HG02840 (cell line): ENCODE measurements around the gene ELMO3.

Experiments
- ATAC-seq: cut with Tn5 transposase; IDR thresholded peaks from one replicate; pipeline ENCODE4 v1.9.1; 2021; ENCODE audit warnings: mild to moderate bottlenecking, moderate library complexity, moderate number of reproducible peaks; ENCODE audit not compliant: unreplicated experiment, low FRiP score

The ELMO3 gene

DNA sequence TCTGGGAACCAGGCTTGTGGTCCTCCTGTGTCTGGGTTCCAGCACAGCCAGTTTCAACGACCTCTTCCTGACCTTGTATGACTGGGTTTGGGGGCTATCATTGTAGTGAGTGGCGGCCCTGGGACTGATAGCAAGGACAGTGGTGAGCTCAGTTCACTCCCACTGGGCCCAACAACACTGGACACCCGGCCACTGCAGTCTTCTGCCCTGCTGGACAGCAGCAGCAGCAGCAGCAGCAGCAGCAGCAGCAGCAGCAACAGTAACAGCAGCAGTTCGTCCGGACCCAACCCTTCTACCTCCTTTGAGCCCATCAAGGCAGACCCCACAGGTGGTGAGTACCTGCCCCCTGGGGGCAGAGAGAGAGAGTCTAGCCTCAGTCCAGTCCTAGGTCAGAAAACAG lies 3.3 kb upstream of the ELMO3 start:
- ATAC-seq, result no peak

DNA sequence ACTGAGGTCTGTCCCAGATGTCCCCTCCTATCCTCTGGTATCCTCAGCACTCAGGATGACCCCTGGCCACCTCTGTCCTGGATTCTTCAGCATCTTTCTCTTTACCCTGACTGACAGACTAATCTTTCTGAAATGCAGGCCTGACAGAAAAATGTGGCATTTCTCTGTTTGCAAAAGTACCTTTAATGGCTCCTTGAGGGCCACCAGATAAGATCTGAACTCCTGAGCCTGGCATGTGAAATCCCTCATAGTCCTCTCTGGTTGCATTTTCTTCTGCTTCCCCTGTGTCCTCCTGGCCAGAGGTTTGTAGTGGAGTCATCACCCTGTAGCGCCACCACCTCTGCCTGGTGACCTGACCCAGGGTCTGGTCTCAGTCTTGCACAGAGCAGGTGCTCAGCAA lies 2.0 kb upstream of the ELMO3 start:
- ATAC-seq, result no peak

DNA sequence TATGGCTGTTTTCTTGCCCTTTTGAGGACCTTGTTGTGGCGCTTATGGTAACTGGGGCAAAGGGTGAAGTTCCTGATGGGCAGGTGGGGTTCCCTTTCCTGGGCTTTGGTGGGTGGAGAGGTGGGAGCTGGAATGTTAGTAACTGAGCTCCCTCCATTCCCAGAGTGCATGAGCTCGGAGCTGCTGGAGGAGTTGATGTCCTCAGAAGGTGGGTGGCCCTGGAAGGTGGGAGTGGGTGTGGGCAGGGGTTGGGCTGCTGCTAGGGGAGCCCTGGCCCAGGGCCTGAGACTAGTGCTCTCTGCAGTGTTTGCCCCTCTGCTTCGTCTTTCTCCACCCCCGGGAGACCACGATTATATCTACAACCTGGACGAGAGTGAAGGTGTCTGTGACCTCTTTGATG lies 1.2 kb upstream of the ELMO3 start:
- no peak for ATAC-seq

DNA sequence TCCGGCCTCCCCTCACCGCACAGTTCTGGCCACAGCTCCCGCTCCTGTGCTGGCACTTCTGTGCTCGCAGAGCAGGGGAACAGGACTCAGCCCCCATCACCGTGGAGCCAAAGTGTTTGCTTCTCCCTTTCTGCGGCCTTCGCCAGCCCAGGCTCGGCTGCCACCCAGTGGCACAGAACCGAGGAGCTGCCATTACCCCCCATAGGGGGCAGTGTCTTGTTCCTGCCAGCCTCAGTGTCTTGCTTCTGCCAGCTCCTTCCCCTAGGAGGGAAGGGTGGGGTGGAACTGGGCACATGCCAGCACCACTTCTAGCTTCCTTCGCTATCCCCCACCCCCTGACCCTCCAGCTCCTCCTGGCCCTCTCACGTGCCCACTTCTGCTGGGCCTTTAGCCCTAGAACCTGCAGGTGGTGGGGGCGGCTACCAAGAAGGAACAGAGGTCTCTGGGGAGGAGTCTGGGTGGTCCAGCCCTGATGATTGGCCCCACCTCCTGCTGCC lies 645 bp upstream of the ELMO3 start:
- no peak for ATAC-seq

DNA sequence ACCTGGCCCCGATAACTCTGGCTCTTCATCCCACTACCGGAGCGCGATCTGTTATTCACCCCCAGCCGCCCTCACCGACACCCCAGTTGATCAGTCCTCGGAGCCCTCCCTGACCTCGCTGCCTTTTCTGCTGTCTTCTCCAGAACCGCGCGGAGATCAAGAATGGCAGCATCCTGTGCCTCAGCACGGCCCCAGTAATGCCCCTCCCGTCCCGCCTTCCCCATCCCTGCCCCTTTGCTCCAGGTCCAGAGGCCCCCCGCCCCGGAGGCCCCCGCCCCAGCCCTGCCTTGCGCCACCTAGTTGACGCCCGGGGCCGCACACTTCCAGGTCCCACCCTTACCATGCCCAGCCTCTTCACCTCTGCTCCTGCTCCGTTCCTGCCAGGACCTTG lies 872 bp downstream of the ELMO3 start:
- no peak for ATAC-seq

DNA sequence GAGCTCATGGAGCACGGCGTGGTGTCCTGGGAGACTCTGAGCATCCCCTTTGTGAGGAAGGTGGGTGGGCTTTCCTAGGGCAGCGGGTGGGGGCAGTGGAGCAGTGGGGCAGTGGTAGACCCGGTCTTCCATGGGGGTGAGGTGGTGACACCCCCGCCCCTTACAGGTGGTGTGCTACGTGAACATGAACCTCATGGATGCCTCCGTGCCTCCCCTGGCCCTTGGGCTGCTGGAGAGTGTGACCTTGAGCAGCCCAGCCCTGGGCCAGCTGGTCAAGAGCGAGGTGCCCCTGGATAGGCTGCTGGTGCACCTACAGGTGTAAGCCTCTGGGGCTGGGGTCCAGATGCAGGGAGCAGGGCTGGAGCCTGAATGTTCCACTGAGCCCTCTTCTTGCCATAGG lies 1.6 kb downstream of the ELMO3 start:
- ATAC-seq, result no peak

DNA sequence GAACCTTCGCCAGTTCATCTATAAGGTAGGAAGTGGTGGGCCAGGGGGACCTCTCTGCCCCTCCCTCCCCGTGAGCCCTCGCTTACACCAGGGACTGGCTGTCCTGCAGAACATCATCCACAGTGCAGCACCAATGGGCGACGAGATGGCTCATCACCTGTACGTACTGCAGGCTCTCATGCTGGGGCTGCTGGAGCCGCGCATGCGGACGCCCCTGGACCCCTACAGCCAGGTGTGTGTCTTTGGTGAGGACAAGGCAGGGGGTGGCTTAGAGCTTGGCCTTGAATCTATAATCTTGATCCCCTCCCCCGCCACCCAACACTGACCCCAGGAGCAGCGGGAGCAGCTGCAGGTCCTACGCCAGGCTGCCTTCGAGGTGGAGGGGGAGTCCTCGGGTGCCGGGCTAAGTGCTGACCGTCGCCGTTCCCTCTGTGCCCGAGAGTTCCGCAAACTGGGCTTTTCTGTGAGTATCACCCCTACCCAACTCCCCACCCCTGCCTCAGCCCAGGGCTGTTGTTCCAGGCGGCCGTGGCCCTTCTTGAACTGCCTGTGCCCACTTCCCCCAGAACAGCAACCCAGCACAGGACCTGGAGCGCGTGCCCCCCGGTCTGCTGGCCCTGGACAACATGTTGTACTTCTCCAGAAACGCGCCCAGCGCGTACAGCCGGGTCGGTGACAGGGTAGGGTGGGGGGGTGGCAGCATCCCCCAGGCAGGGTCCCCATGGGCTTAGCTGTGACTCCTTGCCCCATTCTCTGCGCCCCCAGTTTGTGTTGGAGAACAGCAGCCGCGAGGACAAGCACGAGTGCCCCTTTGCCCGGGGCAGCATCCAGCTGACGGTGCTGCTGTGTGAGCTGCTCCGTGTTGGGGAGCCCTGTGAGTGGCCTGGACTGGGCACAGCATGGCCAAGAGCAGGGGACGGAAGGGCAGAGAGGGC lies 2.7 kb downstream of the ELMO3 start:
- no peak for ATAC-seq

DNA sequence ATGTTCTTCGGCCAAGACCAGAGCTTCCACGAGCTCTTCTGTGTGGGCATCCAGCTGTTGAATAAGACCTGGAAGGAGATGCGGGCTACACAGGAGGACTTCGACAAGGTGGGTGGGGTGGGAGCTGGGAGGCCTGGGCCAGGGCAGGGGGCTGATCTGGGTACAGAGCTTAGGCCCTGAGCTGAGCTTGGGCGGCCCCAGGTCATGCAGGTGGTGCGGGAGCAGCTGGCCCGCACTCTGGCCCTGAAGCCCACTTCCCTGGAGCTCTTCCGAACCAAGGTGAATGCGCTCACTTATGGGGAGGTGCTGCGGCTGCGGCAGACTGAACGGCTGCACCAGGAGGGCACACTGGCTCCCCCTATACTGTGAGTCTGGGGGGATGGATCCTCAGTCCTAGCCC lies 3.5 kb downstream of the ELMO3 start:
- no peak for ATAC-seq

DNA sequence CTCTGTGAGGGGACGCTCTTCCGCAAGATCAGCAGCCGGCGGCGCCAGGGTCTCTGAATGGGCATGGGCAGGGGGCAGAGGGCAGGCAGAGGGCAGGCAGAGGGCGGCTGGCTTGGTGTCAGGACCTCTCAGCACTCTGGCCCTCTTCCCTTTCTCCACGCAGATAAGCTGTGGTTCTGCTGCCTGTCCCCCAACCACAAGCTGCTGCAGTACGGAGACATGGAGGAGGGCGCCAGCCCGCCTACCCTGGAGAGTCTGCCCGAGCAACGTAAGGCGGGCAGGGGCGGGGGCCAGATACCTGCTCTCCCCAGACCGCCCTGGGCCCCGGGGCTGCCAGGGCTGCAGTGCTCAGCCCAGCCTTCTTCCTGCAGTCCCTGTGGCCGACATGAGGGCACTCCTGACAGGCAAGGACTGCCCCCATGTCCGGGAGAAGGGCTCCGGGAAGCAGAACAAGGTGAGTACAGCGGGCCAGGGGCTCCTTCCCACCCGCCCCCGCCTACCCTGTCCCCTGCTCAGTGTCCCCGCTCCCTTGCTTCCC lies 4.1 kb downstream of the ELMO3 start:
- ATAC-seq, result no peak

DNA sequence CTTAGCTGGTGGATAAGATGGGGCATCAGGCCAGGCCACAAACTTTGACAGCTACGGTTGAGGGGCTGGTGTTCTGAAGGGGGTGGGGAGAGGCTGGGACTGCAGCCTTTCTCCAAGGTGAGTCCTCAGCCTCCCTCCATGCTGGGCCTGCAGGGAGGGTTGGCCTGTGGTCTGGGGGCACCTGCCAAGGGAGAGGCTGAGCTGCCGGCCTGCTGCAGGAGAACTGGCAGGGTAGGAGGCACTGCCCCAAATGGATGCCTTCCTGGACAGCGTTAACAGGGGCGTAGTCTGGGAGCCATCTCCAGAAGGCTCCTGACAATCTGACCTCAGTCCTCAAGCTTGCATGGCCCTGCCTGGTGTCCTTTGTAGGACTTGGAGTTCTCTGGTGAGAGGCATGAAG lies 5.1 kb downstream of the ELMO3 start:
- no peak for ATAC-seq

DNA sequence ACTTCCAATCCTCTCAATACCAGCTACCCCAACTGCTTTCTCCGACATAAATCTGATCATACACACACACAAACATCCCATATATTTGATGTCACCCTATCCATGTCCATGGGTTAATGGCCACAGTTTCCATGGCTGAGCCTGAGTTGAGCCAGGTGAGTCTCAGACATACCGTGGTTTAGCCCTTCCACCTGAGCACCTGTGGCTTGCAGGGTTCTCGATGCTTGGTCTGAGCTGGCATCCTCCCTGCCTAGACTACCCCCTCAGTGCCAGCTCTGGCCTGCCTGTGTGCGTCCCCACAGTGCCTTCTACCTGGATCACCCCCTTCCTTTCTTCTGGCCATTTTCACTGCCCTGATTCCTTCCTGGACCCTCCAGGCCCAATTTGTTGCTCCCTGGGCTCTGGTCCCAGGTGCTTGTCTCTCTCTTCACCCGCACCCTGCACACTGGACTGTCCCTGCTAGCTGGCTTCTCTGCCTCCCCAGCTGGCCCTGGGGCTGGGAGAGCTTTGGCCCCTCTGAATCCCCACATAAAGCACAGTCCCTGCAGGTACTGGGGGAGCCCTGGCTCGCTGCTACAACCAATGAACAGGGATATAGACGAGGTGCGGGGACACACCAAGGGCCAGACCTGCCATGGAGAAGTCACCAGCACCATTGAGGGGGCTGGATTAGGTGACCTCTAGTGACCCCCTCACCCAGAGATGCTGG lies 7.4 kb downstream of the ELMO3 start:
- ATAC-seq, result no peak

DNA sequence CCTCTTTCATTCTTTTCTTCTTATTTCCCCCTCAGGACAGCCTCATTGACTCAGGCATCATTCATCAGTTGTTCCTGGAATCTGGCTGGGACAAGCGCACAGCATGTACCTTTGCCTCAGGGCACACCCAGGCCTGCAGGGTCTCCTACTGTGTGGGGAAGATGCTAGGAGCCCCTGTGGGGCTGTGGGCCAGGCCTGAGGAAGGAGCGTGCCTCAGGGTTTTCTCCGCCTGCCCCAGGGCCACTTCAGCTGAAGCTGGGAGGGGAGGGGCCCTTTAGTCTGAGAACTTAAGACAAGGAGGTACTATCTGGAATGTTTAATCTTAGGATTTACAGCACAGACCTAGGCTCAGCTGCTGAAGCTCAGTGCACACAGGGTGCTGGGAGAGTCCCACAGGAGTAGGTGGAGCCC lies 7.9 kb downstream of the ELMO3 start:
- ATAC-seq, result no peak

DNA sequence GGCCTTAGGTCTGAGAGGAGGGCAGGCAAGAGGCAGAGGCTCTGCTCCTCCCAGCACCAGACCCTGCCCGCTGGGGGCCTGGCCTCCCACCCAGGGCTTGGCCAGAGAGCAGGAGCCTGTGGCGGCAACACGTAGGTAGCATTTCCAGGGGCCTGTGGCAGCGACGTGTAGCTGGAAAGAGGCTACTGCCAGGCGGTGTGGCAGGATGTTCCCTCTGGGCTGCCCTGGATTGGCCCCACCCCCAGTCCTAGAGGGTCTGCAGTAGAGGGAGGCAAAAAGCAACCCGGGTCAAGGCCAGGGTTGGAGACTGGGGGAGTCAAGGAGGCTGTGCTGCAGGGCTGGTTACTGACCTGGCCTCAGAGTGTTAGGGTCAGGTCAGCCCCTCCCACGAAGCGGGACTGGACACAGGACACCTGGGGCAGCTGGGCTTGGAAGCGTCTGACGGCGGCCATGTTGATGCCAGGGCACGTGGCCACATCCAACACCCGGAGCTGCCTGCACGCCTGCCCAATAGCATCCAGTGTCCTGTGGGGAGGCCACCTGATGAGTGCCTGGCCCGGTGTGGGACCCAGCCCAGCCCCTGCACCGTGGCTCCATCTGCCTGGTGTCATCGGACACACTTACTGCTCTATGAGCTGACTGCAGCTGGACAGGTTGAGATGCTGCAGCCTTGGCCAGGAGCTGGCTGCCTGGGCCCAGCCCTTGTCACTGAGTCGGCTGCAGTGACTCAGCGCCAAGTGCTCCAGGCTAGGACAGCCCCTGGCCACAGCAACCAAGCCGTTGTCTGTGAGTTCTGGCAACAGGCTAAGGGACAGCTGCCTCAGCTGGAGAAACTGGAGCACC lies 8.5 kb downstream of the ELMO3 start:
- no peak for ATAC-seq

DNA sequence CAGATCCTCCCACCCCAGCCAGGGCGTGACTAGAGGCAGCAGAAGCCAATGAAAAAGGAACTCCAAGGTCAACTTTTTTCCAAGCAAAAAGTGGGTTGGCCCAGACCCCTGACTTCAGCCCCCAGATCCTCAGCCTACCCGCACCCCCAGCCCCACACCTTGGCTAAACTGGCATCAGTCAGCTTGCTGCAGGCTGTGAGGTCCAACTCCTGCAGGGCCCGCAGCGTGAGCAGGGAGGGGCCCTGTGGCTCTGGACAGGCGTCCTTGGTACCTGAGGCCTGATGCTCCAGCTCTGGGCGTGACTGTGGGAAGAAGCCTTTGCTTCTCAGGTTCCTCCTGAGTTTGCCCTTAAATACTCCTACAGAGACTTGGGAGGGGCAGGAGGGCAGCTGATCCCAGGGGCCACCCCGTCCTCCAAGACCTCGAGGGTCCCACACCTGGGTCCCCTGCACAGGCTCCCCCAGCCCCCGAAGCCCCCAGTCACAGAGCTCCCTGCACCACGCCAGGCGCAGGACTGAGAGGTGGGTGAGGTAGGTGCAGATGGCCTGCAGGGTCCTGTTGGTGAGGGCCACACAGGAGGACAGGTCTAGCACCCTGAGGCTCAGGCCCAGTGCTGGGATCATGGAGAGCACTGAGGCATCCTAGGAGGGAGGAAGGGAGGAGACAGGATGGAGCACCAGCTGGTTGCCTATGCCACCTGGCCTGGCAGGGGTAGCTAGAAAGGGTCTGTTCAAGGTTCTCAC lies 9.4 kb downstream of the ELMO3 start:
- no peak for ATAC-seq

DNA sequence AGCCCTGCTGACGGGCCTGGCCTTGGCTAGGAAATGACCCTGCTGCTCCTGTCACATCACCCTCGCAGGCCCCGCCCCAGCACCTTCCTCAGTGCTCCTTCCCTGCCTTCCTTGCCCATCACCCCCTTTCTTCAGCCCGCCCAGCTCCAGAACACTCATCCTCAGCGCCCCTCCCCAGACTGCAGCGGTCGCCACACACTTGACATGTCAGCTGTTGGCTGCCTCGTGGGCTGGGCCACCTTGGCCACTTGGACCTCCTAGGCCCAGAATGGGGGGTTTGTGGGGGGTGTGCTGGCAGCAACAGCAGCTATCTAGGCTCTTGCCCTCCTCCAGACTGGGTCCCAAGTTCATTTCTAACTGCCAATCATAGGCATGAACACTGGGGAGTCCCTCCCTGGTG lies 10.6 kb downstream of the ELMO3 start:
- ATAC-seq, result no peak

DNA sequence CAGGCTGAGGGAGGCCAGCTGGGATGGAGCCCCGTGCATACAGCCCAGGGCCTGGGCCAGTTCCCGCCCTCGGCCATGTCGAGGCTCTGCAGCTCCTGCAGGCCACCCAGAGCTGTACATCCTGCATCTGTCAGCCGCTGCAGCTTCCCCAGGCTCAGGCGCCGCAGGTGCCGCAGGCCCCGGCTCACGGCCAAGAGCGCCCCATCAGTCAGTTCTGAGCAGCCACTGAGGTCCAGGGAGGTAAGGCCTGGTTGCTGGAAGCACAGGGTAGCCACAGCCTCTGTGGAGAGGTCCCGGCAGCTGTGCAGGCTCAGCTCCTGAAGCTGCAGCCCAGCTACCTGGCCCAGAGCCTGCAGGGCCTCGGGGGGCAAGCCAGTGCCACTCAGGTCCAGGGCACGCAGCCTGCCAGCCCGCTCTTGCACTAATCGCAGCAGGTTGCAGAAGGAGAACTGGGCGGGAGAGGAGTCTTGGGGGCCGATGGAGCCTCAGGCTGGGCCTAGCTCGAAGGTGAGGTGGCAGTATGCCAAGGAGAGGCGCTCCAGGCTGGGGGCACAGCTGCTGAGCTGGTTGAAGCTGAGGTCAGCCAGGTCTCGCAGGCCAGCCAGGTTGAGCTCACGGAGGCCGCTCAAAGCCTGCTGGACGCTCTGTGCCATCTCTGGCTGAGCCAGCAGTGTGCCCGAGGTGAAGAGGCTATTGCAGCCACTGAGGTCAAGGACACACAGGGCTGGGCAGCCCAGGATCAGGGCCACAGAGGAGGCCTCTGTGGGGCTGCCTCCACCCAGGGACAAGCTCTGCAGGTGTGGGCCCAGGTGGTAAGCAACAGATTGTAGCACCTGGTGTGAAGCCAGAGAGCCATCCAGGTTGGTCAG lies 11.4 kb downstream of the ELMO3 start:
- no peak for ATAC-seq

DNA sequence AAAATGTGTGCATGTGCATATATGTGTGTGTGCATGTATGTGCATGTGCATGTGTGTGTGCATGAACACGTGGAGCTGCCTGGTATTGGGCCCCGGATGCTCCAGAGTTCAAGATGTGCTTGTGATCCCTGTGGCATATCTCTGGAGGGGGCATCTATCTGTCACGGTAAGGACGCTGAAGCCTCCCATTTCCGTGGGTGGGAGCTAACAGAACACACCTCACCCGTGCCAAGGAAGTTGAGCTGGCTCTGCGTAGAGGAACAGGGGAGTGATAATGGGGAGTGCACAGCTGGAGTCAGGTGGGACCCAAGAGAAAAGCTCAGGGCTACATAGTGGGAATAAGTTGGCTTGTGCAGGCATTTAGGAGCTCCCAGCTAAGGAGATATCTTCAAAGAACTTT lies 12.7 kb downstream of the ELMO3 start:
- ATAC-seq, result no peak

DNA sequence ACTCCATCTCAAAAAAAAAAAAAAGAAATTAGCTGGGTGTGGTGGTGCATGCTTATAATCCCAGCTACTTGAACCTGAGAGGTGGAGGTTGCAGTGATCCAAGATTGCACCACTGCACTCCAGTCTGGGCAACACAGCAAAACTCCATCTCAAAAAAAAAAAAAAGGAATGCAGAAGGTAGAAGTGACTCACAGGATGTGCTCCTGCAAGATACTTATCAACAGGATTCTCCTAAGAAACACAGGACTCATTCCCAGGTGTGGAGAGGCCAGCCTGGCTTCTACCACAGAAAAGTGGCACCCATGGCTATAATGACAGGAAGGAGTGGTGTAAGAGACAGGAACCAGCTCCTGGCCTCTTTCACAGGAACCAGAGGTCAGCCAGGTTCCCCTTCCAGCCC lies 13.8 kb downstream of the ELMO3 start:
- no peak for ATAC-seq
